ENCODE measurements around the gene HMG20B. TPM values are rescaled to one million over a fixed set of nuclear protein-coding genes. Genes with fewer than 3 reads are reported as not detected.

Gene HMG20B
- total RNA-seq, 4 donors from 2014 or later: 93.3 to 160 (median 105) TPM

DNA sequence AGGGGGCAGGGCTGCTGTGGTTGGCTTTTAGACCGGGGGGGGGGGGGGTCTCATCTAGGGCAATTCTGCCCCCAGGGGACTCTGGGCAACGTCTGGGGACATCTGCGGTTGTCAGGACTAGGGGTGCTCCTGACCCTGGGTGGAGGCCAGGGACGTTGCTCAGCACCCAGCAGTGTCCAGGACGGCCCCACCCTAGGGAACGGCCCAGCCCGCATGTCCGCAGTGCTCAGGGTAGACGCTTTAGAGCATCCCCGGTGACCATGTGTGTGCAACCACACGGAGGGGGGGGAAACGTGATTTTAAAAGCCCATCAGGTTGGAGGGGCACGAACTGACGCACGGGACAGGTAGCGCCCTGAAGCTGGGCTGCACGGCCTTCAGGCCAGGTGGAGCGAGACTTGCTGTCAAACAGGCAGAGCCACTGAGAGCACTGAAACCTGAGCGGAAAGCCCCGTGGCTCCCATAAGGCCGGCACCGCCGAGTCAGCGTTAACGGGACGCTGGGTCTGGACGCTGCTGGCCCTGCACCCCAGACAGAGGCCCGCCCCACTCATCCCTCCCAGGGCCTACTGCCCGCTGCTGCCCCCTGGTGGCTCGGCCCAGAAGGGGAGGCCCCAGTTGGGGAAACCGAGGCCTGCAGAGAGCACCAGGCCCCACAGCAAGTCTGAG lies 45.5 kb downstream of the HMG20B start:
- Histone ChIP-seq H3K27me3 (no peaks in the 10 kb centered on the region), H3K9me3 (no peaks in the 10 kb centered on the region), H3K36me3 (peaks cover 0 to 9% of the 10 kb centered on the region in 2 donors), H3K4me1 (no peaks in the 10 kb centered on the region), H3K27ac (no peak overlapping the region), H3K4me3 (replicated peaks in 1 of 3) (no peak overlapping the region)
- intact Hi-C loops (cut with DNase I): loop anchor here (2.0 kb wide), 1 partner anchor 73 kb away; no protein-coding TSS in a partner anchor
- 48 to 73% methylated on average over 5 to 22 of the region's 31 CpGs for WGBS, 2 donors
- TF ChIP-seq, protein P1, sequence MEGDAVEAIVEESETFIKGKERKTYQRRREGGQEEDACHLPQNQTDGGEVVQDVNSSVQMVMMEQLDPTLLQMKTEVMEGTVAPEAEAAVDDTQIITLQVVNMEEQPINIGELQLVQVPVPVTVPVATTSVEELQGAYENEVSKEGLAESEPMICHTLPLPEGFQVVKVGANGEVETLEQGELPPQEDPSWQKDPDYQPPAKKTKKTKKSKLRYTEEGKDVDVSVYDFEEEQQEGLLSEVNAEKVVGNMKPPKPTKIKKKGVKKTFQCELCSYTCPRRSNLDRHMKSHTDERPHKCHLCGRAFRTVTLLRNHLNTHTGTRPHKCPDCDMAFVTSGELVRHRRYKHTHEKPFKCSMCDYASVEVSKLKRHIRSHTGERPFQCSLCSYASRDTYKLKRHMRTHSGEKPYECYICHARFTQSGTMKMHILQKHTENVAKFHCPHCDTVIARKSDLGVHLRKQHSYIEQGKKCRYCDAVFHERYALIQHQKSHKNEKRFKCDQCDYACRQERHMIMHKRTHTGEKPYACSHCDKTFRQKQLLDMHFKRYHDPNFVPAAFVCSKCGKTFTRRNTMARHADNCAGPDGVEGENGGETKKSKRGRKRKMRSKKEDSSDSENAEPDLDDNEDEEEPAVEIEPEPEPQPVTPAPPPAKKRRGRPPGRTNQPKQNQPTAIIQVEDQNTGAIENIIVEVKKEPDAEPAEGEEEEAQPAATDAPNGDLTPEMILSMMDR (IDR thresholded peaks at IDR 0.05): peak; percentile 58 to 90 (median 70)
- TF ChIP-seq POLR2A (IDR thresholded peaks at IDR 0.05): no peak
- peak; percentile 39 to 40 for DNase-seq

DNA sequence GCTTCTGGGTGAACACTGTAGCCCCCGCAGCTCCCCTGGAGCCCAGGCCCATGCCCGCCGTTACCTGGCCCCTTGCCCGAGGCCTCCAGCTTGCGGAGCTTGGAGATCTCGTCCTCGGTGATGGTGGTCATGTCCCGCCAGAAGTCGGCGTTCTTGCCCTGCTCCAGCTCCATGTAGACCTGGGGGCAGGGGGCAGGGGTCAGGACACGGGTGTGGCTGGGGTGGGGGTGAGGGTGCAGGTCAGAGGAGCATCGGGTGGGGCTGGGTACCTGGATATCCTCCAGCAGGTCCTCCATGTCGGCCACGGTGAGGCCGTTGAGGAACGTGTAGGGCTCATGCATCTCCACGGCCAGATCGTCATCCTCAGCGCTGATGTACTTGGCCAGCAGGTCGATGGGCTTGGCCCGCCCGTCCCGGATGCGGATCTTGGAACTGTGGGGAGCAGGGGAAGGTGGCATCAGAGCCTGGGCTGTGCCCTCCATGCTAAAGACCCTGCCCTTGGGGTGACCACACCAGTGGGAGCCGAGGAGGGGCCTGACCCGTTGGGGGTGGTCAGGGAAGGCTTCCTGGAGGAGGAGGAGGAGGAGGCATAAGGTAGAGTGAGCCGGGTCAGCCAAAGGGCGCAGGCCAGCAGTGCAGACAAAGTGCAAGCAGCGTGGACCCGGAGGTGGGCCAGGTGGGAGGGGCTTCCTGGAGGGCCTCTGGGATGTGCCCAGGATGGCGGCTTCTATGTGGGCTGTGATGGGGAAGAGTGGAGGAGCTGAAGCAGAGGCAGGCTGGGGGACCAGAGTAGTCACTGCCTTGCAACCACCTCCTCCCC lies 46.3 kb downstream of the HMG20B start:
- Histone ChIP-seq H3K27ac (no peak overlapping the region), H3K36me3 (peaks cover 0 to 9% of the 10 kb centered on the region in 2 donors), H3K27me3 (no peaks in the 10 kb centered on the region), H3K9me3 (no peaks in the 10 kb centered on the region), H3K4me1 (no peaks in the 10 kb centered on the region), H3K4me3 (replicated peaks in 1 of 3) (no peak overlapping the region)
- intact Hi-C loops (cut with DNase I): loop anchor here (2.0 kb wide), 1 partner anchor 74 kb away; no protein-coding TSS in a partner anchor
- WGBS, 2 donors: 91 to 93% methylated on average over 18 to 19 of the region's 31 CpGs
- DNase-seq: no peak
- TF ChIP-seq, protein P1 (IDR thresholded peaks at IDR 0.05): no peak
- TF ChIP-seq POLR2A (IDR thresholded peaks at IDR 0.05): no peak

DNA sequence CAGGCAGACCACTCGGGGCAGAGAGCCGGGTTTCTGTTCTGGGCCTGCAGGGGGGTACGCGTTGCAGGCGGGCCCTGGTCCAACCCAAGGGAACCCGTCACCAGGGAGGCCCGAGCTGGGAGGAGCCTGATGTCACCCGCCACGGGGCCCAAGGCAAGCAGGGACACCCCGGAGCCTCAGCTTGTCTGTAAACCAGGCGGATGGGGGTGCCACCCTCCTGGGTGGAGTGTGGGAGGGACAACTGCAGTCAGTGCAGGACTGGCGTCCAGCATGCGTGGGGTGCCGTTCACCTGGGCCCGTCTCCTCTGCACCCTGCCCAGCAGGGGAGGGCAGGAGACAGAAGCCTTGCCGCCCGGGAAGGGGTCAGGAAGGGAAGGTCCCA lies 46.9 kb downstream of the HMG20B start:
- WGBS, 2 donors: 90 to 95% methylated on average over 6 to 15 of the region's 17 CpGs
- intact Hi-C loops (cut with DNase I): loop anchor here (2.0 kb wide), 2 partner anchors 43 to 75 kb away; no protein-coding TSS in a partner anchor
- Histone ChIP-seq H3K9me3 (no peaks in the 10 kb centered on the region), H3K36me3 (peaks cover 0 to 9% of the 10 kb centered on the region in 2 donors), H3K27ac (no peak overlapping the region), H3K4me1 (peaks cover 0 to 5% of the 10 kb centered on the region in 2 donors), H3K4me3 (replicated peaks in 1 of 3) (no peak overlapping the region), H3K27me3 (no peaks in the 10 kb centered on the region)
- TF ChIP-seq, protein P1 (IDR thresholded peaks at IDR 0.05): no peak
- TF ChIP-seq POLR2A (IDR thresholded peaks at IDR 0.05): no peak
- DNase-seq: no peak

DNA sequence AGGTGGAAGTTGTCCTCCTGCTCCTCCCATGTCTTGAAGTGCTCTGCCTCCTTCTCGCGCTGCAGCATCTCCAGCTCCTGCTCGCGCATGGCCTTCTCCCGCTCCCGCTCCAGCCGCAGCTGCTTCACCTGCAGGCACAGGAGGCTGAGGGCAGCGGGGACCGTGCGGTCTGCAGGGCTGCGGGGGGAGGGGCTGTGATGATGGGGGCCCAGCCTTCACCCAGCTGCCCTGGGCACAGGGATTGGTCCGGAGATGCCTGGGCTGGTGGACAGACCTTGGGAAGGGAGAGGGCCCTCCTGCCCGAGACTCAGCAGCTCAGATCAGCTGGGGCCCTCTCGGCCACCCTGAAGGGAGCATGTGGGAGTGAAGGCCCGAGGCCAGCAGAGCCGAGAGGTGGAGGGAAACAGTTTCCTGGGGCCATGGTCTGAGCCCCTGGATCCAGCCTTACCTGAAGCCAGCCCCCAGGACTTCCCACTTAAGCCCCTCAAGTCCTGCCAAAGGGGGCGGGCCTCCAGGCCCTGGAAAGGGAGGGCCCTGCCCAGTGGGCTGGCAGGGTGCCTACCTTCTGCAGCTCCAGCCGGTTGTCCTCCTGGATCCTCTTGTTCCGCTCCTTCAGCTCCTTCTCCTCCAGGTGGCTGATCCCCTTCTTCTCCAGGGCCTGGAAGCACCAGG lies 47.5 kb downstream of the HMG20B start:
- DNase-seq: no peak
- Histone ChIP-seq H3K4me3 (replicated peaks in 1 of 3) (no peak overlapping the region), H3K27ac (no peak overlapping the region), H3K27me3 (no peaks in the 10 kb centered on the region), H3K4me1 (peaks cover 4 to 11% of the 10 kb centered on the region in 2 donors), H3K9me3 (no peaks in the 10 kb centered on the region), H3K36me3 (peaks cover 0 to 9% of the 10 kb centered on the region in 2 donors)
- intact Hi-C loops (cut with DNase I): loop anchor here (2.0 kb wide), 1 partner anchor 43 kb away; no protein-coding TSS in a partner anchor
- TF ChIP-seq, protein P1 (IDR thresholded peaks at IDR 0.05): no peak
- TF ChIP-seq POLR2A (IDR thresholded peaks at IDR 0.05): no peak
- WGBS, 2 donors: 84 to 88% methylated on average over 10 to 13 of the region's 19 CpGs
